Bronchial epithelial cell (primary cell): Measurements from ENCODE around the gene CNST. TPM values are rescaled to one million over a fixed set of nuclear protein-coding genes. Genes with fewer than 3 reads are reported as not detected.

Source experiments
- DNase-seq: peaks from one replicate; pipeline ENCODE4 v3.0.0-alpha.2; 2010; ENCODE audit warnings: low read depth
- FAIRE-seq: peaks from 2 replicates; lab custom pipeline; 2011; peaks lifted over from hg19 to GRCh38; lab: Jason Lieb, UNC
- H3K27me3 ChIP-seq: 2 replicates; pipeline ENCODE4 v1.5.1; 2011; ENCODE audit warnings: low read length; ENCODE audit not compliant: control insufficient read depth, insufficient read depth
- H3K36me3 ChIP-seq: 2 replicates; pipeline ENCODE4 v1.5.1; 2011; ENCODE audit warnings: low read length; ENCODE audit not compliant: control insufficient read depth, insufficient read depth
- H3K4me3 ChIP-seq: 2 replicates; pipeline ENCODE4 v1.5.1; 2011; ENCODE audit warnings: mild to moderate bottlenecking, low read depth, low read length, control low read depth
- total RNA-seq: library from RNA; depleted of rRNA; stranded (reverse); fragments of >200 nt; gene quantifications from 2 replicates; pipeline ENCODE4 v1.2.1, GENCODE V29; 2014
- TF ChIP-seq, protein P1 (sequence below): IDR thresholded peaks from 2 replicates; pipeline ENCODE4 v1.5.1; 2011; ENCODE audit warnings: mild to moderate bottlenecking, moderate library complexity, low read length, control low read depth, inconsistent platforms; ENCODE audit not compliant: insufficient read depth, severe bottlenecking

CNST gene
- total RNA-seq, 1 donor from 2014 or later, result 10.3 TPM

DNA sequence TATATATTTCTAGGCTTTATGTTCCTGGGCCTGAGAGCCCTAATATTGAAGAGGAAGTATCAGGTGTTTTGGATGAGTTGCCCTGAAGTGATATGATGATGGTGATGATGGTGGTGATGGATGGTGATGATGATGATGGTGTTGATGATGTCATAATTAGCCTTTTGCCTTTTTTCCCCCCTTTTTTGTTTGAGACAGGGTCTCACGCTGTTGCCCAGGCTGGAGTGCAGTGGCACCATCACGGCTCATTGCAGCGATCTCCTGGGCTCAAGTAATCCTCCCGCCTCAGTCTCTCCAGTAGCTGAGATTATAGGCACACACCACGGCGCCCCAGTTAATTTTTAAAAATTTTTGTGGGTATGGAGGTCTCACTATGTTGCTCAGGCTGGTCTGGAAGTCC is 76.5 kb downstream of the CNST start:
- FAIRE-seq (no peak), DNase-seq (no peak)
- peaks cover 5% of the 10 kb centered on the region for H3K36me3 ChIP-seq
- no peak overlapping the region for H3K4me3 ChIP-seq
- TF ChIP-seq, protein P1, sequence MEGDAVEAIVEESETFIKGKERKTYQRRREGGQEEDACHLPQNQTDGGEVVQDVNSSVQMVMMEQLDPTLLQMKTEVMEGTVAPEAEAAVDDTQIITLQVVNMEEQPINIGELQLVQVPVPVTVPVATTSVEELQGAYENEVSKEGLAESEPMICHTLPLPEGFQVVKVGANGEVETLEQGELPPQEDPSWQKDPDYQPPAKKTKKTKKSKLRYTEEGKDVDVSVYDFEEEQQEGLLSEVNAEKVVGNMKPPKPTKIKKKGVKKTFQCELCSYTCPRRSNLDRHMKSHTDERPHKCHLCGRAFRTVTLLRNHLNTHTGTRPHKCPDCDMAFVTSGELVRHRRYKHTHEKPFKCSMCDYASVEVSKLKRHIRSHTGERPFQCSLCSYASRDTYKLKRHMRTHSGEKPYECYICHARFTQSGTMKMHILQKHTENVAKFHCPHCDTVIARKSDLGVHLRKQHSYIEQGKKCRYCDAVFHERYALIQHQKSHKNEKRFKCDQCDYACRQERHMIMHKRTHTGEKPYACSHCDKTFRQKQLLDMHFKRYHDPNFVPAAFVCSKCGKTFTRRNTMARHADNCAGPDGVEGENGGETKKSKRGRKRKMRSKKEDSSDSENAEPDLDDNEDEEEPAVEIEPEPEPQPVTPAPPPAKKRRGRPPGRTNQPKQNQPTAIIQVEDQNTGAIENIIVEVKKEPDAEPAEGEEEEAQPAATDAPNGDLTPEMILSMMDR, result no peak
- no peaks in the 10 kb centered on the region for H3K27me3 ChIP-seq

GRCh38 chr1:246647113-246647512 is 80.9 kb downstream of the CNST start:
- TF ChIP-seq, protein P1, result peak; percentile 24
- Histone ChIP-seq H3K4me3 (no peak overlapping the region), H3K36me3 (peaks cover 5% of the 10 kb centered on the region), H3K27me3 (no peaks in the 10 kb centered on the region)
- FAIRE-seq (no peak), DNase-seq (no peak)

DNA sequence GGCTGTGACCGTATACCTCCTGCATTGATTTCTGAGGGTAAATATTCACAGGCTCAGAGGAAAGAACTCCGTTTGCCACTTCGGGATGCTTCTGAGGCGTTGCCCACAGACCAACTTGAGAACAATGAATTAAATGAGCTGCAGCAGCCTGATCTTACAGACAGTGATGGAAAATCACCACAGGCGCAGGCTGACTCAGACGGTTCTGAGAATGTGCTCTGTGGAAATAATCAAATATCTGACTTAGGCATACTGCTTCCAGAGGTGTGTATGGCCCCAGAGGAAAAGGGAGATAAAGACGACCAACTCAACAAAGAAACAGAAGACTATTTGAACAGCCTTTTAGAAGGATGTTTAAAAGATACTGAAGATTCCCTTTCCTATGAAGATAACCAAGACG is 81.3 kb downstream of the CNST start:
- no peaks in the 10 kb centered on the region for H3K27me3 ChIP-seq
- DNase-seq, result no peak
- no peak overlapping the region for H3K4me3 ChIP-seq
- TF ChIP-seq, protein P1, result no peak
- FAIRE-seq, result no peak
- H3K36me3 ChIP-seq, result peaks cover 5% of the 10 kb centered on the region

- DNase-seq, result no peak
Measured at GRCh38 chr1:246651012-246651695, 84.9 kb downstream of the CNST start.

DNA sequence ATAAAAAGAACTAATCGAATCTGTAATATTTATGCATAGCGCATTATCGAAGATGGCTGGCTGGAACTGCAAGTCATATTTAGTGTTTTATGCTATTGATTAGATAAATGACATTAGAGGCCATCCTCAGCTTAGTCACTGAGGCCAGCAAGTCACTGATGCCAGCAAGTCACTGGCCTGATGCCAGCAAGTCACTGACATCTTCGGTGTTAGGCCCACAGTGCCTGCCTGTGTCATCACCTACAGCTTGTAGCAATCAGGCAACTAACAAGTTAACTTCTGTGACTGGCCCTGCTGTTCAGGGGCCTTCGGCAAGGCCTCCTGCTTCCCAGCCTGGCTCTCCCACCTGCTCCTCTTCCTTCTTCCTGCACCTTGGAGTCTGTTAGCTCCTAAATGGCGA is 92.3 kb downstream of the CNST start:
- DNase-seq, result no peak
- no peak for FAIRE-seq

More at GRCh38 chr1:246651012-246651695, 84.9 kb downstream of the CNST start:
- TF ChIP-seq, protein P1, result no peak
- FAIRE-seq, result no peak
- Histone ChIP-seq H3K36me3 (peaks cover 5% of the 10 kb centered on the region), H3K4me3 (no peak overlapping the region), H3K27me3 (no peaks in the 10 kb centered on the region)

More for the DNA sequence above, 92.3 kb downstream of the CNST start:
- Histone ChIP-seq H3K4me3 (no peak overlapping the region), H3K36me3 (peaks cover 1% of the 10 kb centered on the region), H3K27me3 (no peaks in the 10 kb centered on the region)
- TF ChIP-seq, protein P1, result no peak
